ENCODE data around the gene DMRTC1B.
"Not testable (repeated sequence)": the region's sequence is repeated elsewhere in the genome, so short reads cannot be mapped to it uniquely, and the experiment has no call there.

The DMRTC1B gene, protein sequence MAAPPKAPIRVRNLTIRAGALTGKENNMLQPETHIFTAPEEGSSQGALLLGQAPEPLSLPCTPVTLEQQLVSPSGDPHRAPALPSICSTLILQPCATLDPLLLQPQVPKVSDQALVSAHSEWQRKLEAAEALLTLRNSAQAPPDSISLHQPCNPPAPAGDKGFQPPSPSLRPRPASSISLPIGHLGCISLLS

DNA sequence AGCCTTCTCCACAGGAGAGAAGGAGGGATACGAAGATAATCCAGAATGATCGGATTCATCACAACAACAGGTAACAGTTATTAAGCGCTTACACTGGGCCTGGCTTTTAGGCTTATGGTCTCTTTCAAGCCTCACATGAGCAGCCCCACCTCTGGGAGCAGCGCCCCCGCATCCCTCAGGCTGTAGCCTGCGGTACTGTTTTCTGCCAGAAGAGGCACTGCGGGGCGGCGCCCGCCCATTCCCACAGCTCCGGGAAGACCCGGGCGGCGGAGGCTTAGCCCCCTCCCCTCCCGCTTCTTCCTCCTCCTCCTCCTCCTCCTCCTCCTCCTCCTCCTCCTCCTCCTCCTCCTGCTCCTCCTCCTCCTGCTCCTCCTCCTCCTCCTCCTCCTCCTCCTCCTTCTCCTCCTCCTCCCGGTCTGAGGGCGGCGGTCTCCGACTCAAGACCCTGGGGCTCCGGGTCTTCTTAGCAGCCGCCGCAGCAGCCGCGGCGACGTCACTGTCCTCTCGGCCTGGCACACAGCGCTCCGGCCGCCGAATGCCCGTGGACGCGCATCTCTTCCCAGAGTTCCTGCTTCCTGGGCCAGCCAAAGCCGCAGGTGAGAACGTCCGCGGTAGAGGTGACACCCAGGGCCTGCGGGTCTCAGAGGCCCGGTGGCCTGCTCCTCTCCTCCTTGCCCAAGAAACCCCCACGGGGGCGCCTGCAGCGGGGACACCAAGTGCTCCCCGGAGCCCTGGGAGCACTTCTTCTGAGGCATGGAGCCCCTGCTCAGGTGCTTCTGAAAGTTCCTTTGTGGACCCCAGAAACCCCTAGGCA is at the start of gene DMRTC1B:
DMRTC1B (plus strand) TSS at position 238 of the 814 bp plus-strand sequence. CDS start 68,246 bp downstream, outside the sequence.
- not testable (repeated sequence) for DNase-seq

DNA sequence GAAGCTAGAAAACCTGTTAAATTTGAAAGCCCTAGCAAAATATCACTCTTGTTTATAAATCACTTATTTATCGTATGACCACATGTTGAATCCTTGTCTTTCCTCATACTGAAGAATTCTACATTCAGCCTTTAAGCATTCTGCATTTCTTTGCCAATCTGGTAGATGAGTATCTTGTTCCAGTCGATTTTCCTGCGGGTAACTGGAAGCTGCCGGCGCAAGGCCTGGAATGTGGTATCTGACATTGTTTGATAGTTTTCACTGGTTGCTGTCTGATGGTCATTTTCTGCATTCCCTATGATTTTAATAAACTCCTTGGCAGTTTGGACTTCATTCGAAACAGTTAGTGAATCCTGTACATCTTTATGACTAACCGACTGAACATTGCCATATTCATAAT is 48.8 kb upstream of the DMRTC1B start:
- DNase-seq, result no peak

DNA sequence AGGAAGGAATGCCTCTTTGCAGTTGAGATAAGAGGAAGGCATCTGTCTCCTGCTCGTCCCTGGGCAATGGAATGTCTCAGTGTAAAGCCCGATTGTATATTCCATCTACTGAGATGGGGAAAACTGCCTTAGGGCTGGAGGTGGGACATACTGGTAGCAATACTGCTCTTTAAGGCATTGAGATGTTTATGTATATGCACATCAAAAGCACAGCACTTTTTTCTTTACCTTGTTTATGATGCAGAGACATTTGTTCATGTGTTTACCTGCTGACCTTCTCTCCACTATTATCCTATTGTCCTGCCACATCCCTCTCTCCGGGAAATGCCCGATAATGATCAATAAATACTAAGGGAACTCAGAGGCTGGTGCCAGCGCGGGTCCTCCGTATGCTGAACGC is 43.1 kb upstream of the DMRTC1B start:
- DNase-seq, result not testable (repeated sequence)

DNA sequence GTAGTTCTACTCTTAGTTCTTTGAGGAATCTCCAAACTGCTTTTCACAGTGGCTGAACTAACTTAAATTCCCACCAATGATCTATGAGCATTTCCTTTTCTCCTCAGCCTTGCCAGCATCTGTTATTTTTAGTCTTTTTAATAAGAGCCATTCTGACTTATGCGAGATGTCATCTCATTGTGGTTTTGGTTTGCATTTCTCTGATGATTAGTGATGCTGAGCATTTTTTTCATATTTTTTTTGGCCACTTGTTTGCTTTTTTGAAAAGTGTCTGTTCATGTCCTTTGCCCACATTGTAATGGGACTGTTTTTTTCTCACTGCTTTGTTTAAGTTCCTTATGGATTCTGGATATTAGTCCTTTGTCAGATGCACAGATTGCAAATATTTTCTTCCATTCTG is 41.1 kb upstream of the DMRTC1B start:
- DNase-seq, result no peak

DNA sequence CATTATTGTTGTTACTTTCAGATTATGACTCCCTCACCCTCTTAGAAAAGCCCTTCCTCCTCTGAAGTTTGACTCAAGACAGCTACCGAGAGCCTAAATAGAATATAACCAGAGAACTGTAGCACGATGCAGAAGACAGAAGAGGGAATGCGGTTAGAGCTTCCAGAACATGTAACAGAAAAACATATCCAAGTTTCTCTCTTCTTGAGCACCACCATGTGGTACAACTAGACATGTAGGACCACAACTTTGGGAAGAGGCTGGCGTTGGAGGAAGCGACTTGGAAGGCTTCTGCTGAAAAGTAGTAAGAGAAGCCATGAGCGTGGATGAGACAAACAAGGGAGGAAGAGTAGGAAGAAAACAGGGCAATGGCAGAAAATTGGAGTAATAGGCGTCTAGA is 31.1 kb upstream of the DMRTC1B start:
- not testable (repeated sequence) for DNase-seq

DNA sequence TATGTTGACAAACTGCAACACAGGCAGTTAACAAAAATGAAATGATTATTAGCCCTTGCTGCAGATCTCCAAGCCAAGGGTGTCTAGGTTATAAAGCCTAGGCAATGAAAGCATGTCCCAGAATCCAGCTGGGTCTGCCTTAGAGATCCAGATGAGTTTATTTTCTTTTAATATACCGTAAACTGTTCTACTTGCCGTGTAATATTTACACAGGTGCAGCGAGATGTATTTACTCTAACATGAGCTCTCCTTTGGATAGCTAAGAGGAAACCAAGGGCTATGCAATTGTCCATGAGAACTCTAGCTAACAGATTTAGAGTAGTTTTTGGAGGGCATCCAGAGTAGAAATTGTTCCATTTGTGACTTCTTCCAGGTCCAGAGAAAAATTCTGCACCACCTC is 28.1 kb upstream of the DMRTC1B start:
- not testable (repeated sequence) for DNase-seq

DNA sequence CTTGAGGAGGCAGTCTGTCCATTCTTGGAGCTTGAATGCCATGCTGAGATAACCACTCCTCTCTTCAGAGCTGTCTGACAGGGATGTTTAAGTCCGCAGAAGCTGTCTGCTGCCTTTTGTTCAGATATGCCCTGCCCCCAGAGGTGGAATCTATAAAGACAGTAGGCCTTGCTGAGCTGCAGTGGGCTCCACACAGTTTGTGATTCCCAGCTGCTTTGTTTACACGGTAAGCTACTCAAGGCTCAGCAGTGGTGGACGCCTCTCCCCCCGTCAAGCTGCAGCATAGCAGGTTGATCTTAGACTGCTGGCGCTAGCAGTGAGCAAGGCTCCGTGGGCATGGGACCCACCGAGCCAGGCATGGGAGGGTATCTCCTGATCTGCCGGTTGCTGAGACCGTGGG is 16.2 kb upstream of the DMRTC1B start:
- not testable (repeated sequence) for DNase-seq

DNA sequence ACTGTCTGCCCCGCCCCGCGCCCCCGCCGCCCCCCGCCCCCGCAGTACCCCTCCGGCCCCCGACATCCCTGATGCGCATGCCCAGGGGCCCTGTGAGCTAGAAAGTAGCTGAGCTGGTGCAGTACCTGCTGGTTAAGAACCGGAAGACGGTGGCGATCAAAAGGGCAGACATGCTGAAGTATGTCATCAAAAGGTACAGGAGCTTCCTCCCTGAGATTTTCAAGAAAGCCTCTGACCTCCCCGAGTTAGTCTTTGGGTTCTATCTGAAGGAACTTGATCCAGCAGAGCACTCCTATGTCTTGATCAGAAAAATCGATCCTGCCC is 739 bp downstream of the DMRTC1B start:
- not testable (repeated sequence) for DNase-seq

DNA sequence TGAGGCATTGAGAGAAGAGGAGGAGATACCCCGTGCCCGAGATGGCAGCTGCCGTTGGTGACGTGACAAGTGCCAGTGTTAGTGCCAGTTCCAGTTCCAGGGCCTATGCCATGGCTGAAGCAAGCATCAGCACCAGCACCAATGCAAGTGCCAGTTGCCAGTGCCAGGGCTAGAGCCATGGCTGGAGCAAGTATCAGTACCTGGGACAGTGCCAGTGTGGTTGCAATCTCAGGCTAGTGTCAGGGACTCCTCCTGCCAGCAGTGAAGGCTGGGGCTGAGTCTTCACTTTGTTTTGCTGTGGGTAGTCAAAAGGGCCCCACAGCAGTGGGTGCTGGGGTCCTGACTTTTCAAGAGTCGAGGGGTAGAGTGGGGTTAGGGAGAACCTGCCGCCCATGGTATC is 1.5 kb downstream of the DMRTC1B start:
- DNase-seq, result not testable (repeated sequence)

DNA sequence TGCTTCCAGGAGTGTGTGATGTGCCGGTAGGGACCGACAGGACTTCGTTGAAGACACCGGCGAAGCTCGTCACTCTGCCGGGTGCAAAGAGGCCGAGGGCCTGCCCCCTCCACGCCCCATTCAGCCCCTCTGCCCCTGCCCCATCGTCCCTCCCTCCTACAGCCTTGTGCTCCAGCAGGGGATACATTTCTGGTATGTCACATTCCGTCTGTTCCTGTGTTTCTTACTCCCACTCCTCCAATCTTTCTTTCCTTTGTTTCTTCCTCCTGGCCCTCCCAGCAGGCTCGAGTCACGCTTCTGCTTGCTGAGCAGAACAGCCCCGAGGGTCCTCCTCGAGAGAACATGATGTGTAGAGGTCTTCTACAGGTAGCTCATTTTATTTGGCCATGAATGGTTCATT is 5.9 kb downstream of the DMRTC1B start, which contains the start of gene FAM236B:
FAM236B (minus strand) TSS at position 101 of the 400 bp plus-strand sequence; CDS start at position 1, 100 bp downstream.
- DNase-seq, result not testable (repeated sequence)

DNA sequence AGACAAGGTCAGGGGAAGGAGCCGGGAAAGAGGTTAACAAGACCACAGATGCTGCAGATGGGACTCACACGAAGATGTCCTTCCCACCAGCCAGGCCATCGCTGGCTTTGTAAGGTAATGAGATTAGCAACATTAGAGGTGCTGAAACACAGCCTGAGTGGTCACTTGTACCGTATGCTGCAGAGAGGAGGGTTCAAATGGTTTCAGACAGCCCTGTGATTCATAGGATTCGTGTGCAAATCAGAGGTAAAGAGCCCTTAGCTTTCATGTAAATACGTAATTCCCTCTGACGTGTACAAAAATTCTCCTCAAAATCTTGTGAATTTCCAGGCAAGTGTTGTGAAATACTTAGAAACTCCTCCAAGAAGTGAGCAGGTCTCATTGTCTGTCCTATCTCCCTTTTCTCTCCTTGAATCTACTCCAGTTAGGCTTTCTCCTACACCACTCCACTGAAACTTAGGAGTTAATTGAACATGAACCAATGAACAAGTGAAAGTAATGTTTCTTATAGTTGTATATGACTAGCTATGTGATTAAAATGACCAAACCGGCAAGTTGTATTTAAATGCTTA is 6.8 kb downstream of the DMRTC1B start:
- not testable (repeated sequence) for DNase-seq

DNA sequence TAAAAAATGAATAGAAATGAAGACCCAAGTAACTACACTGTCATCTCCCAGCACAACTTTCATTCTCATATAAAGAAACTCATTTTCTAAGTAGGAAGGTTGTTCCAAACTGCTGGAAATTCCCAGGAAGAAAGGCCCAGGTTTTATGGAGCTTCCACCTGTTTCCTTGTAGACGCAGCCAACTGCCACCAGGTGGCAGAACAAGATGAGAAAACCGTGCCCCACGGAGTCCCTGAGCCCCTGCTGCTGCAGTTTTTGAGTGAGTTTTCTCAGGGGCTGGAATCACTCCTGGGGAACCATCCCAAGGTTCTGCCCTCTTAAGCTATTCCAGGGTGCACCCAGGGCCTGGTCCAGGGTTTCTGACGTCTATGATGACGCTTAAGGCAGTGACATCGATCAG is 7.3 kb downstream of the DMRTC1B start:
- DNase-seq, result not testable (repeated sequence)

DNA sequence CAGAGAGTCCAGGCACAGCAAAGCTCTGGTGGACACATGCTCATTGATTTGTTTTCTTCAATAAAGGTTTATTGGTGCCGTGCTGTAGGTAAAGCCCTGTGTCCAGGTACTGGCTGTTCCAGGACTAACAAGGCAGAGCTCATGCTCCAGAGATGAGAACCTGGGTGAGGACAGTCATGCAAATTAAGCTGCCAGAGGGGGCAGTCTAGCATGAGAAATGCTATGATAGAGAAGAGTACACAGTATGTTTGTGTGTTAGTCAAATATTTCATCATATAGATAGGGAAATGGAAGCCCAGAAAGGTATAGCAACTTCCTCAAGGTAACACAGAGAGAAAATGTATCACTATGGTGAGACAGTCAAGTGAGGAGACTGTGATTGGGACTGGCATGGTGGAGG is 11.5 kb downstream of the DMRTC1B start:
- not testable (repeated sequence) for DNase-seq

DNA sequence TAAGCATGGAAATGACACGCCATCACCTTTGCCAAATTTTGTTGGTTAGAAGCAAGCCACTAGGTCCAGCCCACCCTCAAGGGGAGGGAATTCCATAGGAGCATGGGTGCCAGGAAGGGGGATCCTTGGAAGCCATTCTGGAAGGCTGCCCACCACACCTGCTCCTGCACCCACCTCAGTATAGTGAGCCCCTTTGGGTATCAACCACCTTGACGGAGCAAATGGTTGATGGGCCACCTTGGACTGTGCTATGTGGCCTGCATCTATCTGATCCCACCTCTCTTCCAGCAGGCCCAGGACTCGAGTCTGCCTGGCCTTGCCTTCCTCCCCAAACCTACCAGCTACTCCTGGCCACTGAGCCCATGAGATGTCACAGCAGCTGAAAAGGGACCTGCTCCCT is 13.7 kb downstream of the DMRTC1B start:
- DNase-seq, result not testable (repeated sequence)

DNA sequence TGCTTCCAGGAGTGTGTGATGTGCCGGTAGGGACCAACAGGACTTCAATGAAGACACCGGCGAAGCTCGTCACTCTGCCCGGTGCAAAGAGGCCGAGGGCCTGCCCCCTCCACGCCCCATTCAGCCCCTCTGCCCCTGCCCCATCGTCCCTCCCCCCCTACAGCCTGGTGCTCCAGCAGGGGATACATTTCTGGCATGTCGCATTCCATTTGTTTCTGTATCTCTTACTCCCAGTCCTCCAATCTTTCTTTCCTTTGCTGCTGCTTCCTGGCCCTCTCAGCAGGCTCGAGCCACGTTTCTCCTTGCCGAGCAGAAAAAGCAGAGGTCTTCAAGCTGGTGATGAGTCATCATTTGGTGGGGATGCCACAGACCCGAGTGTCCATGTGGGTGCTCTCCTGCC is 31.4 kb downstream of the DMRTC1B start, which contains the start of gene FAM236D:
FAM236D (minus strand) TSS at position 101 of the 400 bp plus-strand sequence; CDS start at position 1, 100 bp downstream.
- DNase-seq, result not testable (repeated sequence)

DNA sequence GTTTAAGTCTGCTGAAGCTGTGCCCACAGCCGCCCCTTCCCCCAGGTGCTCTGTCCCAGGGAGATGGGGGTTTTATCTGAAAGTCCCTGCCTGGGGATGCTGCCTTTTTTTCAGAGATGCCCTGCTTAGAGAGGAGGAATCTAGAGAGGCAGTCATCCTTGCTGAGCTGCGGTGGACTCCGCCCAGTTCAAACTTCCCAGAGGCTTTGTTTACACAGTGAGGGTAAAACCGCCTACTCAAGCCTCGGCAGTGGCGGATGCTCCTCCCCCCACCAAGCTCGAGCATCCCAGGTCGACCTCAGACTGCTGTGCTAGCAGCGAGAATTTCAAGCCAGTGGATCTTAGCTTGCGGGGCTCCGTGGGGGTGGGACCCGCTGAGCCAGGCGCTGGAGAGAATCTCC is 54.0 kb downstream of the DMRTC1B start:
- DNase-seq, result not testable (repeated sequence)

DNA sequence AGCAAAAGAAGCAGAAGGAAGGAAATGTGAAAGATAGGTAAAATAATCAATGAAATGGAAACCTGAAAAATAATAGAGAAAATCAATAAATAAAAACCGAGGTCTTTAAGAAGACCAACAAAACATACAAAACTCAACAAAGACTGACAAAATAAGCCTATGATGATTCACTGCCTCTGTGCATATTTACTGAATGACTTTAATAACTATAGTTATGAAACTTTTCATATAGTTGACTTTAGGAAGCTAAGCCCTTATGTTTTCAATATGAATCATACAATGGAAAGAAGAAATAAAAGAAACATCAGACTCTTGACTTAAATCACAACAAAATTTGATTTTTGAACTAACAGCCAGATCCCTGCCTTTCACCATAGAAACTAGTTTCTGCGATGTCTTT is 60.8 kb downstream of the DMRTC1B start:
- DNase-seq, result not testable (repeated sequence)

DNA sequence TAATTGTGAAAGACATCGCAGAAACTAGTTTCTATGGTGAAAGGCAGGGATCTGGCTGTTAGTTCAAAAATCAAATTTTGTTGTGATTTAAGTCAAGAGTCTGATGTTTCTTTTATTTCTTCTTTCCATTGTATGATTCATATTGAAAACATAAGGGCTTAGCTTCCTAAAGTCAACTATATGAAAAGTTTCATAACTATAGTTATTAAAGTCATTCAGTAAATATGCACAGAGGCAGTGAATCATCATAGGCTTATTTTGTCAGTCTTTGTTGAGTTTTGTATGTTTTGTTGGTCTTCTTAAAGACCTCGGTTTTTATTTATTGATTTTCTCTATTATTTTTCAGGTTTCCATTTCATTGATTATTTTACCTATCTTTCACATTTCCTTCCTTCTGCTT is 106.2 kb downstream of the DMRTC1B start:
- DNase-seq, result not testable (repeated sequence)

DNA sequence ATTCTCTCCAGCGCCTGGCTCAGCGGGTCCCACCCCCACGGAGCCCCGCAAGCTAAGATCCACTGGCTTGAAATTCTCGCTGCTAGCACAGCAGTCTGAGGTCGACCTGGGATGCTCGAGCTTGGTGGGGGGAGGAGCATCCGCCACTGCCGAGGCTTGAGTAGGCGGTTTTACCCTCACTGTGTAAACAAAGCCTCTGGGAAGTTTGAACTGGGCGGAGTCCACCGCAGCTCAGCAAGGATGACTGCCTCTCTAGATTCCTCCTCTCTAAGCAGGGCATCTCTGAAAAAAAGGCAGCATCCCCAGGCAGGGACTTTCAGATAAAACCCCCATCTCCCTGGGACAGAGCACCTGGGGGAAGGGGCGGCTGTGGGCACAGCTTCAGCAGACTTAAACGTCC is 113.0 kb downstream of the DMRTC1B start:
- not testable (repeated sequence) for DNase-seq

Data from SIG-M5 (cell line).